Measurements from ENCODE around the gene FLNB. TPM values are rescaled to one million over a fixed set of nuclear protein-coding genes. Genes with fewer than 3 reads are reported as not detected.

Gene FLNB
- total RNA-seq, 1 experiment from 2014 or later: 83.4 TPM

DNA sequence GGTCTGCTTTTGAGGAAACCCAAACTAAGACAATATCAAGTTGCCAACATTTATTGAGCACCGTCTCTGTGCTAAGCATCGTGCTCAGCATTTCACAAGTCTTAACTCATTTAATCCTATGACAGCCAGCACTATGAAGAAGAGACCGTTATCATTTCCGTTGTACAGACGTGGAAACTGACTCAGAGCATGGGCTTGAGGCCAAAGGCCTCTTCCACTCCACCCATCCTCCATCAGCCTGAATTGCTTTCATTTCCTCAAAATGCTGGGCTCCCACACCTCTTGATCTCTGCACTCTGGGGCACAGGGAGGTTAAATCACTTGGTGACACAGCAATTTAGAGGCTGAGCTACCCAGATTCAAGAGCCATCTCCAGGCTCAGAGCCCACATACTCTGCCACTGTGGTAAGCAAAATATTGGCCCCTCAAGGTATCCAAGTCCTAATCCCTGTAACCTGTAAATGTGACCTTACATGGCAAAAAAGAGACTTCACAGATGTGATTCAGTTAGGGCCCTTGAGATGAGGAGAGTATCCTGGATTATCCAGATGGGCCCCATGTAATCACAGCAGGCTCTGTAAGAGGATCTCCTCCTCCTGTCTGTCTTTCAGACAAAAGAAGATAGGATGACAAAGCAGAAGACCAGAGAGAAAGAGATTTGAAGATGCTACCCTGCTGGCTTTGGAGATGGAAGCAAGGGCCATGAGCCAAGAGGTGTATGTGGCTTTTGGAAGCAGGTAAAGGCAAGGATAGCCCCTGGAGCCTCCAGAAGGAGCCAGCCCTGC is 24.3 kb upstream of the FLNB start:
- no peak for TF ChIP-seq CTCF (conservative IDR thresholded peaks at IDR 0.05)
- no peak overlapping the region for H2BK15ac ChIP-seq (ENCODE audit: low read depth, low read length)
- no peak overlapping the region for H3K23ac ChIP-seq (ENCODE audit: insufficient read length, low read depth, low read length)
- no peak overlapping the region for H3K4me2 ChIP-seq (ENCODE audit: insufficient read depth, insufficient read length, low read length)
- DNase-seq: no peak
- H3K79me2 ChIP-seq (ENCODE audit: insufficient read depth, low read length): no peaks in the 10 kb centered on the region
- no peaks in the 10 kb centered on the region for H3K23me2 ChIP-seq (ENCODE audit: insufficient read length, low read depth, low read length, poor library complexity, severe bottlenecking)
- peaks cover 4% of the 10 kb centered on the region for H3K27me3 Mint-ChIP-seq (ENCODE audit: low read depth)
- H3K4me3 Mint-ChIP-seq: no peak overlapping the region
- no peak overlapping the region for H2BK20ac ChIP-seq (ENCODE audit: low read depth, low read length, poor library complexity, severe bottlenecking)
- H2BK12ac ChIP-seq (ENCODE audit: insufficient read length, low read depth, low read length): no peak overlapping the region
- H3T11ph ChIP-seq (ENCODE audit: low read length): no peak overlapping the region
- H2BK5ac ChIP-seq (ENCODE audit: insufficient read length, low read length): no peak overlapping the region
- H3K18ac ChIP-seq (ENCODE audit: insufficient read length, low read depth, low read length): no peak overlapping the region
- no peaks in the 10 kb centered on the region; the same call in 1 of the 2 replicates for H3K4me1 ChIP-seq (ENCODE audit: insufficient read depth, low read length)
- no peaks in the 10 kb centered on the region; a peak in 1 of 7 replicates for H3K36me3 Mint-ChIP-seq (ENCODE audit: insufficient read depth in 1 of 3, low read depth in 3 of 3)
- H4K20me1 ChIP-seq (ENCODE audit: control insufficient read depth, insufficient read depth, insufficient read length): no peaks in the 10 kb centered on the region
- no peaks in the 10 kb centered on the region for H3K9me3 Mint-ChIP-seq
- H4K5ac ChIP-seq (ENCODE audit: insufficient read length, low read depth, low read length): no peak overlapping the region
- H3K4me1 Mint-ChIP-seq: peaks cover 10 to 11% of the 10 kb centered on the region in 2 experiments
- H3K27me3 ChIP-seq (ENCODE audit: insufficient read depth, low read length): no peaks in the 10 kb centered on the region
- no peak overlapping the region for H4K8ac ChIP-seq (replicated peaks; ENCODE audit: insufficient read length, low read depth, low read length)
- no peak overlapping the region for H2AFZ ChIP-seq (ENCODE audit: low read length)
- H4K91ac ChIP-seq (ENCODE audit: insufficient read length, low read depth, low read length): no peak overlapping the region
- no peak overlapping the region for H3K9ac ChIP-seq (ENCODE audit: extremely low read depth, insufficient read length, low read length)
- no peak overlapping the region for H3K56ac ChIP-seq (ENCODE audit: insufficient read length, low read depth, low read length)
- WGBS (ENCODE audit: extremely low coverage, insufficient read length, low lambda C conversion rate): no CpG with 5 or more reads among the region's 5 CpGs
- H2AK5ac ChIP-seq (ENCODE audit: insufficient read length, low read length): no peak overlapping the region
- no peak overlapping the region for H3K27ac ChIP-seq (ENCODE audit: insufficient read length, low read depth, low read length)
- H3K79me1 ChIP-seq (ENCODE audit: insufficient read depth, low read depth, low read length, poor library complexity, severe bottlenecking): no peaks in the 10 kb centered on the region
- H3K4ac ChIP-seq (ENCODE audit: low read depth, low read length): no peak overlapping the region
- H3K27ac Mint-ChIP-seq: no peak overlapping the region; a peak in 1 of 7 replicates
- no peak overlapping the region for H3K14ac ChIP-seq (ENCODE audit: insufficient read depth, low read length)
- H3K9me3 ChIP-seq (ENCODE audit: control insufficient read depth, low read depth, low read length): no peaks in the 10 kb centered on the region
- no peak overlapping the region for H2BK120ac ChIP-seq (ENCODE audit: low read depth, low read length, poor library complexity, severe bottlenecking)

All from H9 (cell line).